PC-3 (cell line): ENCODE measurements around the gene FKBP15. TPM values are rescaled to one million over a fixed set of nuclear protein-coding genes. Genes with fewer than 3 reads are reported as not detected.

Source experiments
- ATAC-seq: fragments of 200-7000 bp; cut with Tn5 transposase; 2 replicates; pipeline ENCODE4 v1.9.1; 2020; ENCODE audit warnings: mild to moderate bottlenecking, moderate library complexity
- BruUV-seq: library from RNA; stranded (reverse); fragments of 400-500 nt; replicated peaks from 2 replicates; lab custom pipeline; 2021; lab: Mats Ljungman, UMichigan
- CTCF ChIA-PET: fragments of 300-600 bp; sonication (Branson Sonifier 250); formaldehyde crosslinking; loops from one replicate; lab custom pipeline; 2022; ENCODE audit warnings: antibody characterized with exemption; lab: Charles Lee
- POLR2A ChIA-PET: fragments of 300-600 bp; sonication (Branson Sonifier 250); formaldehyde crosslinking; loops from one replicate; lab custom pipeline; 2022; ENCODE audit warnings: antibody characterized with exemption; ENCODE audit not compliant: unreplicated experiment; lab: Charles Lee
- DNase-seq: peaks from one replicate; pipeline ENCODE4 v3.0.0-alpha.2; 2015
- H2AFZ ChIP-seq: fragments of 300-600 bp; sonication (generic); 2 replicates; pipeline ENCODE4 v1.6.0; 2016; ENCODE audit warnings: antibody characterized with exemption, low read length
- H3F3A ChIP-seq: fragments of 300-600 bp; sonication (generic); one replicate; pipeline ENCODE4 v1.6.0; 2017; ENCODE audit warnings: antibody characterized with exemption, low read length, control low read depth, mild to moderate bottlenecking; ENCODE audit not compliant: unreplicated experiment
- H3K27ac ChIP-seq: fragments of 300-600 bp; sonication (generic); 2 replicates; pipeline ENCODE4 v1.5.1; 2016; ENCODE audit warnings: mild to moderate bottlenecking, low read length
- H3K27me3 ChIP-seq: fragments of 300-600 bp; sonication (generic); 2 replicates; pipeline ENCODE4 v1.6.1; 2016; ENCODE audit warnings: low read length, mixed read lengths
- H3K36me3 ChIP-seq: fragments of 300-600 bp; sonication (generic); 2 replicates; pipeline ENCODE4 v1.6.1; 2016; ENCODE audit warnings: low read depth, mixed run types, low read length, mixed read lengths
- H3K4me1 ChIP-seq: fragments of 300-600 bp; sonication (generic); 2 replicates; pipeline ENCODE4 v1.5.1; 2016; ENCODE audit warnings: low read length; ENCODE audit not compliant: insufficient read depth
- H3K4me2 ChIP-seq: fragments of 300-600 bp; sonication (generic); 2 replicates; pipeline ENCODE4 v1.6.0; 2016; ENCODE audit warnings: low read length
- H3K4me3 ChIP-seq: fragments of 300-600 bp; sonication (generic); 2 replicates; pipeline ENCODE4 v1.5.1; 2016; ENCODE audit warnings: mild to moderate bottlenecking, low read length, mixed read lengths
- H3K79me2 ChIP-seq: fragments of 300-600 bp; sonication (generic); 2 replicates; pipeline ENCODE4 v1.6.1; 2017; ENCODE audit warnings: low read length, mixed read lengths
- H3K9ac ChIP-seq: fragments of 300-600 bp; sonication (generic); 2 replicates; pipeline ENCODE4 v1.6.0; 2016; ENCODE audit warnings: mild to moderate bottlenecking, low read length
- H3K9me2 ChIP-seq: fragments of 300-600 bp; sonication (generic); replicated peaks from 2 replicates; pipeline ENCODE4 v1.6.1; 2016; ENCODE audit warnings: mixed run types, low read length, mixed read lengths
- H3K9me3 ChIP-seq: fragments of 300-600 bp; sonication (generic); 2 replicates; pipeline ENCODE4 v1.6.1; 2016; ENCODE audit warnings: low read length, mixed read lengths
- H4K20me1 ChIP-seq: fragments of 300-600 bp; sonication (generic); 2 replicates; pipeline ENCODE4 v1.6.1; 2016; ENCODE audit warnings: low read length, mixed read lengths
- EZH2 ChIP-seq: fragments of 300-600 bp; sonication (generic); IDR thresholded peaks from one replicate; pipeline ENCODE4 v1.6.1; 2017; ENCODE audit warnings: antibody characterized with exemption, mild to moderate bottlenecking, low read length; ENCODE audit not compliant: unreplicated experiment
- EZH2phosphoT487 ChIP-seq: fragments of 300-600 bp; sonication (generic); IDR thresholded peaks from 2 replicates; pipeline ENCODE4 v1.6.1; 2018; ENCODE audit warnings: mild to moderate bottlenecking, antibody characterized with exemption, low read length, borderline replicate concordance
- intact Hi-C: fragments of 100-400 bp; cut with micrococcal nuclease; formaldehyde crosslinking; loops from 2 replicates; pipeline ENCODE4 v1.9.0; 2023
- total RNA-seq: library from RNA; depleted of rRNA; stranded (reverse); fragments of >200 nt; gene quantifications from 2 replicates; pipeline ENCODE4 v1.2.3, GENCODE V29; 2014
- TF ChIP-seq, protein P1 (sequence below): fragments of 300-600 bp; sonication (generic); conservative IDR thresholded peaks from 2 replicates; pipeline ENCODE4 v1.5.1; 2017; ENCODE audit warnings: antibody characterized with exemption, low read depth, mild to moderate bottlenecking, low read length

FKBP15 gene
- total RNA-seq, 1 experiment from 2014 or later, result 15.0 TPM

DNA sequence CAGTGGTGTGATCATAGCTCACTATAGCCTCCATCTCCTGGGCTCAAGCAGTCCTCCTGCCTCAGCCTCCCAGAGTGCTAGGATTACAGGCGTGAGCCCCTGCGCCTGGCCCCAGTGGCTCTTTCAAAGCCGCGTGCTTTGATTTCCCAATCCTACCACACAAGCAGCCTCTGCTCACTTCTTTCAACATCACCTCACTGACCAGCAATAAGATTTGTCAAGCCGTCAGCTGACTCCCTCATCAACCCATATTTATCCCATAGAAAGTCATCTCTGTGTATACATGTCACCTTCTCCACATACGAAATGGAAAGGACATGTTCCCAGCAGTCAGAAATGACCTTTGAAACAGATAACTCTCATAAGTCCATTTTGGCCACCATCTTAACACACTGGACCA is 44.3 kb downstream of the FKBP15 start:
- ATAC-seq (no peak), DNase-seq (no peak)
- Histone ChIP-seq H3K4me3 (no peak overlapping the region), H3K4me1 (no peaks in the 10 kb centered on the region), H3K36me3 (peaks cover 26% of the 10 kb centered on the region; the same call in 1 of the 2 replicates), H3F3A (no peaks in the 10 kb centered on the region), H3K9me3 (no peaks in the 10 kb centered on the region), H4K20me1 (no peaks in the 10 kb centered on the region), H3K9me2 (no peaks in the 10 kb centered on the region), H3K27ac (no peak overlapping the region), H3K27me3 (no peaks in the 10 kb centered on the region), H3K9ac (no peak overlapping the region), H2AFZ (no peak overlapping the region), H3K79me2 (no peaks in the 10 kb centered on the region), H3K4me2 (no peak overlapping the region)
- ChIA-PET CTCF (no interaction called here), POLR2A (no interaction called here)
- TF ChIP-seq EZH2phosphoT487, result no peak
- TF ChIP-seq, protein P1, sequence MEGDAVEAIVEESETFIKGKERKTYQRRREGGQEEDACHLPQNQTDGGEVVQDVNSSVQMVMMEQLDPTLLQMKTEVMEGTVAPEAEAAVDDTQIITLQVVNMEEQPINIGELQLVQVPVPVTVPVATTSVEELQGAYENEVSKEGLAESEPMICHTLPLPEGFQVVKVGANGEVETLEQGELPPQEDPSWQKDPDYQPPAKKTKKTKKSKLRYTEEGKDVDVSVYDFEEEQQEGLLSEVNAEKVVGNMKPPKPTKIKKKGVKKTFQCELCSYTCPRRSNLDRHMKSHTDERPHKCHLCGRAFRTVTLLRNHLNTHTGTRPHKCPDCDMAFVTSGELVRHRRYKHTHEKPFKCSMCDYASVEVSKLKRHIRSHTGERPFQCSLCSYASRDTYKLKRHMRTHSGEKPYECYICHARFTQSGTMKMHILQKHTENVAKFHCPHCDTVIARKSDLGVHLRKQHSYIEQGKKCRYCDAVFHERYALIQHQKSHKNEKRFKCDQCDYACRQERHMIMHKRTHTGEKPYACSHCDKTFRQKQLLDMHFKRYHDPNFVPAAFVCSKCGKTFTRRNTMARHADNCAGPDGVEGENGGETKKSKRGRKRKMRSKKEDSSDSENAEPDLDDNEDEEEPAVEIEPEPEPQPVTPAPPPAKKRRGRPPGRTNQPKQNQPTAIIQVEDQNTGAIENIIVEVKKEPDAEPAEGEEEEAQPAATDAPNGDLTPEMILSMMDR, result no peak
- TF ChIP-seq EZH2, result no peak
- no TSS peak for BruUV-seq
- intact Hi-C loops, result no loop called here

- no peaks in the 10 kb centered on the region for H3K4me1 ChIP-seq
- no peaks in the 10 kb centered on the region for H3K9me3 ChIP-seq
- no peaks in the 10 kb centered on the region for H3K79me2 ChIP-seq
- H3K36me3 ChIP-seq, result peaks cover 38% of the 10 kb centered on the region
- intact Hi-C loops, result no loop called here
- no peak overlapping the region for H3K4me2 ChIP-seq
- POLR2A ChIA-PET, result no interaction called here
- no TSS peak for BruUV-seq
- DNase-seq (no peak), ATAC-seq (no peak)
- no peaks in the 10 kb centered on the region for H3K9me2 ChIP-seq
- no peaks in the 10 kb centered on the region for H3F3A ChIP-seq
- no peaks in the 10 kb centered on the region for H3K27me3 ChIP-seq
- no peak overlapping the region for H3K27ac ChIP-seq
- TF ChIP-seq, protein P1, result no peak
- TF ChIP-seq EZH2phosphoT487 (no peak), EZH2 (no peak)
- H2AFZ ChIP-seq, result no peak overlapping the region
- H3K4me3 ChIP-seq, result no peak overlapping the region
- no peaks in the 10 kb centered on the region for H4K20me1 ChIP-seq
- CTCF ChIA-PET, result no interaction called here
- no peak overlapping the region for H3K9ac ChIP-seq
These were observed 47.7 kb downstream of the FKBP15 start for GRCh38 chr9:113173341-113173740.

DNA sequence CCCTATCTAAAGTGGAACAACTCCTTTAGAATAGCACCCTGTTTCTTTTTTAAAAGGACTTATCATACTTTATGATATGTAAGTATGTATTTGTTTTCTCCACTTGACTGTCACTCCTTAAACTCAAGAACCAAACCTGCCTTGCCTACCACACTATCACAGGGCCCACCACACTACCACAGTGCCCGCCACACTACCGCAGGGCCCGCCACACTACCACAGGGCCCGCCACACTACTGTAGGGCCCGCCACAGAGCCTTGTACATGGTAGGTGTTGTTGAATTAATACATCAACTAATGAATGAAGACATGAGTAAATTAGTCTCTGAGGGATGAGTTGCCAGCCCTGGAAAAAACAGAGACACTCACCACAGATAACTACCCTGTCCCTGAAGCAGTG is 52.3 kb downstream of the FKBP15 start:
- ChIA-PET CTCF (no interaction called here), POLR2A (no interaction called here)
- Histone ChIP-seq H3K9me2 (no peaks in the 10 kb centered on the region), H2AFZ (no peak overlapping the region), H3K4me3 (no peak overlapping the region), H3K9ac (no peak overlapping the region), H3K27ac (no peak overlapping the region), H3K4me1 (no peaks in the 10 kb centered on the region), H3K79me2 (no peaks in the 10 kb centered on the region), H3K4me2 (no peak overlapping the region), H3K27me3 (no peaks in the 10 kb centered on the region), H3K36me3 (peaks cover 25% of the 10 kb centered on the region), H3K9me3 (no peaks in the 10 kb centered on the region), H4K20me1 (no peaks in the 10 kb centered on the region), H3F3A (no peaks in the 10 kb centered on the region)
- no TSS peak for BruUV-seq
- ATAC-seq (no peak), DNase-seq (no peak)
- intact Hi-C loops, result no loop called here
- TF ChIP-seq, protein P1, result no peak
- TF ChIP-seq EZH2phosphoT487, result no peak
- TF ChIP-seq EZH2, result no peak
